Lung (tissue), 12 donors: Measurements from ENCODE around the gene AKT1S1. TPM values are rescaled to one million over a fixed set of nuclear protein-coding genes. Genes with fewer than 3 reads are reported as not detected.

ENCODE experiments used
- ATAC-seq: fragments of 200-7000 bp; cut with Tn5 transposase; one replicate; pipeline ENCODE4 v1.9.1; 2020; ENCODE audit warnings: moderate number of reproducible peaks; ENCODE audit not compliant: insufficient read depth, low FRiP score
- DNase-seq, 3 donors: peaks; one replicate each; pipeline ENCODE4 v3.0.0-alpha.2; 2013 to 2017
- H3K27ac ChIP-seq, 2 donors: one replicate each; pipeline ENCODE4 v1.5.1; 2013; ENCODE audit warnings: mild to moderate bottlenecking in 2 of 2, moderate library complexity in 2 of 2, control low read depth in 1 of 2, inconsistent platforms in 1 of 2, low read depth in 1 of 2, low read length in 1 of 2
- H3K27me3 ChIP-seq, 3 donors: one replicate each; pipeline ENCODE4 v1.5.1; 2013; ENCODE audit warnings: low read length in 2 of 3; ENCODE audit not compliant: control insufficient read depth in 3 of 3, insufficient read depth in 3 of 3
- H3K36me3 ChIP-seq, 4 donors: one replicate each; pipeline ENCODE4 v1.5.1; 2013; ENCODE audit warnings: low read length in 4 of 4, mild to moderate bottlenecking in 1 of 4, moderate library complexity in 1 of 4; ENCODE audit not compliant: control insufficient read depth in 4 of 4, insufficient read depth in 4 of 4
- H3K4me1 ChIP-seq, 5 donors: one replicate each; pipeline ENCODE4 v1.5.1; 2013; ENCODE audit warnings: low read length in 5 of 5, mild to moderate bottlenecking in 2 of 5, moderate library complexity in 1 of 5; ENCODE audit not compliant: control insufficient read depth in 5 of 5, insufficient read depth in 5 of 5
- H3K4me3 ChIP-seq: one replicate; pipeline ENCODE4 v1.5.1; 2013; ENCODE audit warnings: mild to moderate bottlenecking, control low read depth, moderate library complexity
- H3K9ac ChIP-seq, 2 donors: one replicate each; pipeline ENCODE4 v1.5.1; 2013; ENCODE audit warnings: low read length in 2 of 2, control low read depth in 1 of 2; ENCODE audit not compliant: insufficient read depth in 1 of 2
- H3K9me3 ChIP-seq, 4 donors: one replicate each; pipeline ENCODE4 v1.5.1; 2013; ENCODE audit warnings: low read length in 3 of 4, mild to moderate bottlenecking in 1 of 4, moderate library complexity in 1 of 4; ENCODE audit not compliant: control insufficient read depth in 4 of 4, insufficient read depth in 3 of 4
- CTCF ChIP-seq: IDR thresholded peaks from 2 replicates; pipeline ENCODE4 v1.5.1; 2012; ENCODE audit warnings: mild to moderate bottlenecking; ENCODE audit errors: control extremely low read depth, extremely low read depth
- WGBS, 2 donors: extraction: QIAGEN DNeasy Blood & Tissue Kit; methylation state at CpG; one replicate each; pipeline ENCODE4 v1.1.7; 2013; 5-methylcytosine and 5-hydroxymethylcytosine counted together
- polyA plus RNA-seq, 2 donors: library from polyadenylated mRNA; stranded (reverse); fragments of 200-250 nt; gene quantifications; one replicate each; pipeline ENCODE4 v1.2.1, GENCODE V29; 2013
- total RNA-seq, 2 donors: library from RNA; depleted of rRNA in 1 of 2; stranded (reverse); fragments of >200 nt in 1 of 2; gene quantifications; one replicate each; pipeline ENCODE4 v1.2.1, GENCODE V29; 2014 to 2021
- donor health status: control.
- donor health status: control.
- donor health status: Bipolar disorder and iron deficiency.
- donor health status: healthy.
- donor health status: DM: yes; HTN: yes; CAD: no.

AKT1S1 gene
- total and polyA plus RNA-seq, 4 donors = 6.7 to 46.4 (median 35.9) TPM

GRCh38 chr19:49920624-49921363 lies 43.6 kb upstream of the AKT1S1 start:
- Histone ChIP-seq H3K9ac (no peak overlapping the region), H3K36me3 (peaks cover 4 to 36% (median 29%) of the 10 kb centered on the region in 4 donors), H3K27me3 (no peaks in the 10 kb centered on the region), H3K4me1 (no peaks in the 10 kb centered on the region), H3K9me3 (no peaks in the 10 kb centered on the region), H3K4me3 (no peak overlapping the region), H3K27ac (no peak overlapping the region)
- TF ChIP-seq CTCF = no peak
- 92 to 95% methylated on average over 23 to 24 of the region's 24 CpGs for WGBS, 2 donors
- DNase-seq = no peak
- ATAC-seq = no peak

GRCh38 chr19:49918089-49918488 lies 40.9 kb upstream of the AKT1S1 start:
- Histone ChIP-seq H3K9me3 (no peaks in the 10 kb centered on the region), H3K4me3 (no peak overlapping the region), H3K27ac (no peak overlapping the region), H3K9ac (no peak overlapping the region), H3K36me3 (peaks cover 7 to 38% (median 29%) of the 10 kb centered on the region in 4 donors), H3K4me1 (no peaks in the 10 kb centered on the region), H3K27me3 (no peaks in the 10 kb centered on the region)
- no peak for TF ChIP-seq CTCF
- ATAC-seq = no peak
- 92 to 95% methylated on average over 8 of the region's 8 CpGs for WGBS, 2 donors
- no peak for DNase-seq

GRCh38 chr19:49916839-49917733 lies 39.9 kb upstream of the AKT1S1 start:
- peak overlapping the region in 1 of 2 donors; percentile 15 for H3K27ac ChIP-seq
- H3K4me1 ChIP-seq = peaks cover 0 to 3% (median 0%) of the 10 kb centered on the region in 5 donors
- no peaks in the 10 kb centered on the region for H3K27me3 ChIP-seq
- H3K36me3 ChIP-seq = peaks cover 3 to 33% (median 27%) of the 10 kb centered on the region in 4 donors
- no peak overlapping the region for H3K4me3 ChIP-seq
- H3K9me3 ChIP-seq = no peaks in the 10 kb centered on the region
- no peak overlapping the region for H3K9ac ChIP-seq
- ATAC-seq (no peak), DNase-seq (peak; percentile 27 to 51 (median 50))
- TF ChIP-seq CTCF = no peak
- WGBS, 2 donors = 49 to 71% methylated on average over 21 of the region's 21 CpGs
